Mucosa of gallbladder (tissue), 1 donor: Measurements from ENCODE around the gene THNSL1. TPM values are rescaled to one million over a fixed set of nuclear protein-coding genes. Genes with fewer than 3 reads are reported as not detected.
"Not testable (repeated sequence)": the region's sequence is repeated elsewhere in the genome, so short reads cannot be mapped to it uniquely, and the experiment has no call there.

ENCODE experiments used
- DNase-seq: peaks from one replicate; pipeline ENCODE4 v3.0.0-alpha.2; 2020; ENCODE audit warnings: low spot score
- total RNA-seq: library from RNA; stranded (reverse); gene quantifications from one replicate; pipeline ENCODE4 v1.2.1, GENCODE V29; 2021
- donor health status: DM: no; HTN: no; CAD: no.

THNSL1 gene
- total RNA-seq, 1 donor from 2014 or later, result 7.4 TPM

- DNase-seq, result no peak
Observed at GRCh38 chr10:24995072-24995471, 21.3 kb upstream of the THNSL1 start.

GRCh38 chr10:24998044-24998443, 18.4 kb upstream of the THNSL1 start:
- no peak for DNase-seq

- DNase-seq, result not testable (repeated sequence)
Observed at GRCh38 chr10:25011591-25011990, 4.8 kb upstream of the THNSL1 start.

DNA sequence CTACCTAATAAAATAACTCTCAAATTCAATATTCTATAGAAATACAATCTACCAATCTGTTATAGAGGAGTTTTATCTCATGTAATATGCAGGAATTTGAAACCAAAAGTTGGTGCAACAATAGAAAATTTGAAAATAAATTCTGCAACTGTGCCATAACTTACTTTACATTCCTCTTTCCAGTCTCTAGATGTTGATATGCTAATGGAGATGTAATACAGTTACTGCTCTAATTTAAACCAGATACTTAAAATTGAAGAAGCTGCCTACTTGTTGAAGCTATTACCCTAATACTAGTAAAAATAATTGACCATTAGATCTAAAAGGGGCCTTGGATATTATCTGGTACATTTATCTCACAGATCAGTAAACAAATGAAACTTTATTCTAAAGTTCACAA, 1.8 kb upstream of the THNSL1 start:
- no peak for DNase-seq

GRCh38 chr10:25015828-25016375, 510 bp upstream of the THNSL1 start, which contains the start of gene ENKUR:
Gene ENKUR, minus strand, starts transcription at chr10:25016158. Its CDS starts 222 bp downstream, at chr10:25015936.
- peak; percentile 95 for DNase-seq

DNA sequence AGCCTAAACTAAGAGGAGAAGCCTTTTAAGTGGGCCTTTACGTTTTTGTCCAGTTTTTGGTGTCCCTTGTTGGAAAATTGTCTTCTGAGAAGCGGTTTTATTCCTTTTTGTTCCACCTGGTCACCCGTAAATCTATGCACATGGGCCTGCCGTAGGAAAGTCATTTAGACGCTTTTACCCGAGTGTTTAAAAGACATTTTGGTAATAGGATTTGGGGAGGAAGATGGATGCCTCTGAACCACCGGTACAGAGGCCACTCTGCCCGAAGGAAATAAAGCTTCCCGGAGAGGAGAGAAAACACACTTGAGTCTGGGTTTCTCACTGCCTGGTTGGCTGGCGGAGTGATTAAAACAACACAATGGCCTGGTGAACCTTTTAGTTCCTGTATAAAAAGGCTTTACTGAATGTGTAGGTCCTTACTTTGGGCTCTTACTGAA, 760 bp downstream of the THNSL1 start:
- DNase-seq, result peak; percentile 12

DNA sequence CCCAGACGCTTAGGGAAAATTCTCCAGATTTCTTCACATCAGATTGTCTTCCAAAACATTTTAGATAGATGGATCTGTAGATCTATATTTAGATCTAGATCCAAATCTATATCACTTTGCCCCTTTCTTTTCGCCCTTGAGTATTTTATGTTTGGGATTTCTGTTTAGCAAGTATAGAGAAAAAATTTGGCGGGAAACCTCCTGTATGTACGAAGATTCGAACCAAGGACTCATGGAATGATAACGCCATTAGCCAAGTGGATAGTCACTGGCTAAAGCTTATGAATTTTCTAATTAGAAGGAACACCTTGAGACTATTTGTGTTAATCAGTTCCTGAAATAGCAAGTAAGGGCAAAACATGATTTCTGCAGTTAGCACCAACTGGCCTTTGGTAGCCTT, 1.2 kb downstream of the THNSL1 start:
- DNase-seq, result no peak

GRCh38 chr10:25018703-25019102, 2.3 kb downstream of the THNSL1 start:
- DNase-seq, result no peak

DNA sequence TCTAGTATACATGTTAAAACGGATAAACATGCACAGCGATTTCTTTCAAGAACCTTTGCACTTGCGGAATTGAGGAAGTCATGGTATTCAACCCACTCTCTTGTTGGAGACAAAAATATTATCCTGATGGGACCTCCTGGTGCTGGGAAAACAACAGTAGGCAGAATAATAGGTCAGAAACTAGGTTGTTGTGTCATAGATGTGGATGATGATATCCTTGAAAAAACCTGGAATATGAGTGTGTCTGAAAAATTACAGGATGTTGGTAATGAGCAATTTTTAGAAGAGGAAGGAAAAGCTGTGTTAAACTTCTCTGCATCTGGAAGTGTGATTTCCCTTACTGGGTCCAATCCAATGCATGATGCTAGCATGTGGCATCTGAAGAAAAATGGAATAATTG, 6.9 kb downstream of the THNSL1 start:
- no peak for DNase-seq

DNA sequence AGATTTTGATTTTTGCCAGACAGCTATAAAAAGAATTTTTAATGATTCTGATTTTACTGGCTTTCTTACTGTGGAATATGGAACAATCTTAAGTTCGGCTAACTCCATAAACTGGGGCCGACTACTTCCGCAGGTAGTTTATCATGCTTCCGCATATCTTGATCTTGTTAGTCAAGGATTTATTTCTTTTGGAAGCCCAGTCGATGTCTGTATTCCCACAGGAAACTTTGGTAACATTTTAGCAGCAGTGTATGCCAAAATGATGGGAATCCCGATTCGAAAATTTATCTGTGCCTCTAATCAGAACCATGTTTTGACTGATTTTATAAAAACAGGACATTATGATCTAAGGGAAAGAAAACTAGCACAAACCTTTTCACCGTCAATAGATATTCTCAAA, 8.1 kb downstream of the THNSL1 start:
- no peak for DNase-seq

GRCh38 chr10:25026463-25026862, 10.1 kb downstream of the THNSL1 start:
- no peak for DNase-seq

DNA sequence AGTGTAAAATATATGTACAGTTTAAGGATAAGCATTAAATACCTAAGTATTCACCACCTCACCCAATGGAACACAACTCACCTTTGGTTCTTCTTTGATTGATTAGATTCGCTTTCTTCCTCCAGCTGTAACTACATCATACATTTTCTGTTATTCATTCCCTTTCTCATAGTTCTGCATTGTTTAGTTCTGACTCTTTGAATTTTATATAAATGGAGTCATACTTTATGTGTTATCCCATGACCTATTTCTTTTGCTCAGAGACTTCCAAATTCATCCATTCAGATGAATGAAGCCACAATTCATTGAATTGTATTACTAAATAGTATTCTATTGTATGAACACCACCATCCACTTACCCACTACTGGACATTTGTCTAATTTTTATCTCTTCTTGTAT, 12.3 kb downstream of the THNSL1 start:
- no peak for DNase-seq

- no peak for DNase-seq
Observed at GRCh38 chr10:25029519-25029918, 13.1 kb downstream of the THNSL1 start.

- DNase-seq, result no peak
Observed at GRCh38 chr10:25036381-25036780, 20.0 kb downstream of the THNSL1 start.

GRCh38 chr10:25038325-25038724, 21.9 kb downstream of the THNSL1 start:
- DNase-seq, result no peak

GRCh38 chr10:25039531-25039930, 23.1 kb downstream of the THNSL1 start:
- no peak for DNase-seq

- no peak for DNase-seq
Observed at GRCh38 chr10:25046641-25047040, 30.2 kb downstream of the THNSL1 start.

DNA sequence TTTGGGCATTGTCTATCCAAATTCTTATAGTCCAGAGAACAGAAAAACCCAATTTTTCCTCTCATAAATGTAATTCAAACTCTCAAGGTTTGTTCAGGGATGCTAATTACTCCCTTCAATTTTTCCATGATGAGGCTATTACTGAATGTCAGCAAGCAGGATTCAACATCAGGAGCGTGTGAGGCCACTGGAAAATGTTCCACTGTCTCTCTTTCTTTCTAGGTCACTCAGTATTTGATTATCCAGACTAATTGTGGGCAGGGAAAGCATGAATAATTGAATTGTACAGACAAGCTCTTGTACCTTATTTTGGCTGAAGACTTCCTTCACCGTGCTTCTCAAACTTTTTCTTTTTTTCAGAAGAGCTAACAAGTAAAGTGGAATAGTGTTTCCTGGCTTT, 30.7 kb downstream of the THNSL1 start:
- DNase-seq, result no peak

DNA sequence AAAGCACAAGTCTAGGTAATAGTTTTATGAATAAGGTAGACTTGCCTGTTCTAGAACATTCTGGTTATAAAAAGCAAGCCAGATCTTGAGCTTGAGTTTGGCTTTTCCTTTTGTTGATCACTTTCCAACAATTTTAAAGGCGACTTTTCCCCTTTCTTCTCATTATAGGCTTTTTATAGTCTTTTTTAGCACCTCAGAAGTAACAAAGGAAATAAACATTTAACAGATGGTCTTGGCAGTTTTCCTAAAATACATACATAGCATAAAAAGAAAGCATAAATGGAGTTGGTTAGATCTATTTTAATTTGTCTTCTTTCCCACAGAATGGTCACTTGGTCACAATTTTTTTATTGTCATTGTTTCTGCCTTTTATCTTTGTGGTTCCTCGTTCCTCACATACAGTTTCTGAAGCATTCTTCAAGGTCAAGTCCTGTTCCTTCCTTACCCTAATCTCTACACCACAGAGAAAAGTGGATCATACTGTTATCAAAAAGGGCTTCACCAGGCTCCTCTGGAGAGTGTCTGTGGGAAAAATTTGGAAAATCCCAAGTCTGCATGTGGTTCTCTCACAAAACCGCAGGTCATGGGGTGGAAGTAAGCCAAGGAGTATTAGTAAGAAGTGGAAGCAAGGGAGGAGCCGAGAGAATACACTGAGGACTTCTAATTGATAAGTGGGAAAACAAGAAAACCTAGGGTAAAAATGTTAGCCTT, 31.3 kb downstream of the THNSL1 start:
- no peak for DNase-seq

- DNase-seq, result no peak
Observed at GRCh38 chr10:25048450-25048849, 32.0 kb downstream of the THNSL1 start.

- DNase-seq, result no peak
Observed at GRCh38 chr10:25049966-25050365, 33.6 kb downstream of the THNSL1 start.

- DNase-seq, result no peak
Observed at GRCh38 chr10:25050402-25050801, 34.0 kb downstream of the THNSL1 start.

GRCh38 chr10:25052012-25052411, 35.6 kb downstream of the THNSL1 start:
- DNase-seq, result no peak

DNA sequence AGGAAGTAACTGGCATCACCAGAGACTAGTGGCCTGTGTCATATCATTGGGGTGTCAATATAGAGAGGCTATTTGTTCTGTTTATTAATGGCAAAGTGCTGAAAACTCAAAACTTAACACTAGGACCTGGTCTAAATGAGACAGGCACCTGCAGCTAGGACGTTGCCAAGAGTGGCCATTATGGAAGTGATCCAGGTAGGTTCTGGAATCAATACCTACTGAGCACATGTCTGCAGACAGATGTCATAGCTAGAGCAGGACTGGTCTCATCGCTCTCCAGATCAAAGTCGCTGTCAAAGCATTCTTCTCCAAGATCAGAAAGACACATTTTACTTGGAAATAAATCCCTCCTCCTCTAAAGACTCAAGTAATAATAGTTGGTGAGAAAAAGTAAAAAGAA, 40.3 kb downstream of the THNSL1 start:
- no peak for DNase-seq
